IPS-NIHi11 (cell line): Measurements from ENCODE around the gene DNMT3A.

Experiments used
- DNase-seq: peaks from one replicate; pipeline ENCODE4 v3.0.0; 2012; ENCODE audit warnings: mixed read lengths, low spot score

DNMT3A gene

GRCh38 chr2:25324905-25325592 lies 16.7 kb downstream of the DNMT3A start:
- DNase-seq = no peak

- DNase-seq = no peak
These were observed 17.5 kb downstream of the DNMT3A start for GRCh38 chr2:25324251-25324650.

- no peak for DNase-seq
These were observed 18.0 kb downstream of the DNMT3A start for GRCh38 chr2:25323610-25324189.

GRCh38 chr2:25323042-25323514 lies 18.6 kb downstream of the DNMT3A start:
- peak; percentile 91 for DNase-seq

- no peak for DNase-seq
These were observed 19.4 kb downstream of the DNMT3A start for GRCh38 chr2:25322312-25322711.

- no peak for DNase-seq
These were observed 21.6 kb downstream of the DNMT3A start for GRCh38 chr2:25320077-25320476.

GRCh38 chr2:25316101-25316500 lies 25.6 kb downstream of the DNMT3A start:
- DNase-seq = no peak

- DNase-seq = no peak
These were observed 26.4 kb downstream of the DNMT3A start for GRCh38 chr2:25315316-25315680.

- peak; percentile 90 for DNase-seq
These were observed 27.0 kb downstream of the DNMT3A start for GRCh38 chr2:25314514-25315315.

GRCh38 chr2:25313711-25314513 lies 27.8 kb downstream of the DNMT3A start:
- DNase-seq = no peak

- no peak for DNase-seq
These were observed 28.6 kb downstream of the DNMT3A start for GRCh38 chr2:25312958-25313710.

- DNase-seq = no peak
These were observed 29.7 kb downstream of the DNMT3A start for GRCh38 chr2:25311865-25312575.

- DNase-seq = peak; percentile 82
These were observed 30.5 kb downstream of the DNMT3A start for GRCh38 chr2:25310965-25311864.

GRCh38 chr2:25310709-25310964 lies 31.1 kb downstream of the DNMT3A start:
- no peak for DNase-seq

- peak; percentile 82 for DNase-seq
These were observed 32.3 kb downstream of the DNMT3A start for GRCh38 chr2:25309402-25309801.

- no peak for DNase-seq
These were observed 33.1 kb downstream of the DNMT3A start for GRCh38 chr2:25308599-25308998.

- no peak for DNase-seq
These were observed 33.7 kb downstream of the DNMT3A start for GRCh38 chr2:25307949-25308557.

GRCh38 chr2:25306777-25307368 lies 34.9 kb downstream of the DNMT3A start:
- no peak for DNase-seq

- no peak for DNase-seq
These were observed 36.0 kb downstream of the DNMT3A start for GRCh38 chr2:25305775-25306174.
